ENCODE data around the gene PDILT.

GRCh38 chr16:20364051-20364450, 40.5 kb downstream of the PDILT start:
- no peak for TF ChIP-seq POLR2A (IDR thresholded peaks at IDR 0.05; ENCODE audit: control extremely low read depth in 1 of 2, low read depth in 2 of 2, low read length in 2 of 2)
- TF ChIP-seq POLR2AphosphoS5 (IDR thresholded peaks at IDR 0.05; ENCODE audit: low read depth, low read length): no peak
- TF ChIP-seq SUZ12 (IDR thresholded peaks at IDR 0.05; ENCODE audit: low read length): no peak
- TF ChIP-seq ZNF274 (IDR thresholded peaks at IDR 0.05; ENCODE audit: borderline replicate concordance, extremely low read depth, low read length): no peak
- no peak for TF ChIP-seq CTCF (IDR thresholded peaks at IDR 0.05; ENCODE audit: control extremely low read depth in 1 of 3, insufficient read depth in 1 of 3, low read depth in 1 of 3, low read length in 3 of 3)
- TF ChIP-seq EP300 (IDR thresholded peaks at IDR 0.05; ENCODE audit: borderline replicate concordance in 1 of 2, low read depth in 2 of 2, low read length in 2 of 2): no peak
- TF ChIP-seq JUND (IDR thresholded peaks at IDR 0.05; ENCODE audit: low read length): no peak
- no peak for TF ChIP-seq TBP (IDR thresholded peaks at IDR 0.05; ENCODE audit: low read depth, low read length)
- no peak for TF ChIP-seq TAF1 (IDR thresholded peaks at IDR 0.05; ENCODE audit: low read depth, low read length)
- TF ChIP-seq RBBP5 (IDR thresholded peaks at IDR 0.05; ENCODE audit: borderline replicate concordance, low read depth, low read length): no peak
- TF ChIP-seq GABPA (IDR thresholded peaks at IDR 0.05; ENCODE audit: borderline replicate concordance, insufficient read depth, low read length): no peak
- TF ChIP-seq ASH2L (IDR thresholded peaks at IDR 0.05; ENCODE audit: low read length): no peak
- no peak for TF ChIP-seq TCF12 (IDR thresholded peaks at IDR 0.05; ENCODE audit: low read depth, low read length)
- TF ChIP-seq EZH2 (IDR thresholded peaks at IDR 0.05; ENCODE audit: low read depth, low read length, severe bottlenecking): no peak

All from H1 (cell line).